Posterior cingulate gyrus (tissue), 11 donors: Measurements from ENCODE around the gene CDPF1.

ENCODE experiments used
- DNase-seq, 10 donors: peaks; one replicate each; pipeline versions ENCODE4 v3.0.0 to v3.0.0-alpha.2; 2020 to 2021; ENCODE audit warnings: mixed read lengths in 3 of 10
- intact Hi-C: fragments of 100-400 bp; cut with DNase I; formaldehyde crosslinking; loops from one replicate; pipeline ENCODE4 v1.15.1; 2023

CDPF1 gene

GRCh38 chr22:46263216-46263590 is 13.1 kb upstream of the CDPF1 start, which contains the start of gene PKDREJ:
TSS of gene PKDREJ (minus strand) at chr22:46263343. CDS start at chr22:46263322, 21 bp downstream.
- intact Hi-C loops, result no loop called here
- DNase-seq, result peak in 2 of 10 donors; percentile 31 to 59

GRCh38 chr22:46262449-46263215 is 12.5 kb upstream of the CDPF1 start:
- DNase-seq, result peak in 4 of 10 donors; percentile 46 to 76 (median 55)
- intact Hi-C loops, result no loop called here

- no peak for DNase-seq
Measured at GRCh38 chr22:46260038-46260437, 9.9 kb upstream of the CDPF1 start.

GRCh38 chr22:46259374-46259773 is 9.3 kb upstream of the CDPF1 start:
- DNase-seq, result no peak
- intact Hi-C loops, result no loop called here

More at GRCh38 chr22:46260038-46260437, 9.9 kb upstream of the CDPF1 start:
- intact Hi-C loops, result no loop called here

- intact Hi-C loops, result no loop called here
- no peak for DNase-seq
Measured at GRCh38 chr22:46256358-46256958, 6.4 kb upstream of the CDPF1 start.

- DNase-seq, result no peak
- intact Hi-C loops, result no loop called here
Measured at GRCh38 chr22:46251816-46252380, 1.8 kb upstream of the CDPF1 start.

GRCh38 chr22:46251266-46251665 is 1.2 kb upstream of the CDPF1 start:
- no peak for DNase-seq
- intact Hi-C loops, result no loop called here

- intact Hi-C loops, result loop anchor here (1.0 kb wide), 1 partner anchor 46 kb away; the partner anchor contains the start of gene GTSE1
- DNase-seq, result peak in 1 of 10 donors; percentile 79
Measured at GRCh38 chr22:46250783-46251125, 661 bp upstream of the CDPF1 start.

GRCh38 chr22:46247443-46247975 is 2.6 kb downstream of the CDPF1 start:
- DNase-seq, result no peak
- intact Hi-C loops, result no loop called here

GRCh38 chr22:46246178-46246577 is 3.9 kb downstream of the CDPF1 start:
- DNase-seq, result no peak
- intact Hi-C loops, result no loop called here

- DNase-seq, result peak in 7 of 10 donors; percentile 36 to 93 (median 60)
- intact Hi-C loops, result no loop called here
Measured at GRCh38 chr22:46245511-46245910, 4.6 kb downstream of the CDPF1 start.

GRCh38 chr22:46244771-46245170 is 5.3 kb downstream of the CDPF1 start:
- intact Hi-C loops, result no loop called here
- no peak for DNase-seq

GRCh38 chr22:46242076-46242475 is 8.0 kb downstream of the CDPF1 start:
- DNase-seq, result peak in 1 of 10 donors; percentile 63
- intact Hi-C loops, result no loop called here

GRCh38 chr22:46241396-46242007 is 8.6 kb downstream of the CDPF1 start:
- intact Hi-C loops, result no loop called here
- no peak for DNase-seq

GRCh38 chr22:46240907-46241306 is 9.2 kb downstream of the CDPF1 start:
- DNase-seq, result peak in 1 of 10 donors; percentile 28
- intact Hi-C loops, result no loop called here

- no peak for DNase-seq
- intact Hi-C loops, result no loop called here
Measured at GRCh38 chr22:46240506-46240905, 9.6 kb downstream of the CDPF1 start.

GRCh38 chr22:46240073-46240472 is 10.0 kb downstream of the CDPF1 start:
- intact Hi-C loops, result no loop called here
- no peak for DNase-seq

- DNase-seq, result peak in 1 of 10 donors; percentile 39
- intact Hi-C loops, result no loop called here
Measured at GRCh38 chr22:46239261-46240048, 10.6 kb downstream of the CDPF1 start.

- intact Hi-C loops, result no loop called here
- peak in 7 of 10 donors; percentile 28 to 93 (median 61) for DNase-seq
Measured at GRCh38 chr22:46238541-46238940, 11.6 kb downstream of the CDPF1 start.

GRCh38 chr22:46237453-46238124 is 12.5 kb downstream of the CDPF1 start:
- peak in 1 of 10 donors; percentile 49 for DNase-seq
- intact Hi-C loops, result no loop called here
